HG03521 (cell line): ENCODE measurements around the gene IRF4.

Source experiments
- ATAC-seq: cut with Tn5 transposase; IDR thresholded peaks from one replicate; pipeline ENCODE4 v1.9.1; 2021; ENCODE audit warnings: mild to moderate bottlenecking, moderate library complexity; ENCODE audit not compliant: unreplicated experiment

The IRF4 gene

DNA sequence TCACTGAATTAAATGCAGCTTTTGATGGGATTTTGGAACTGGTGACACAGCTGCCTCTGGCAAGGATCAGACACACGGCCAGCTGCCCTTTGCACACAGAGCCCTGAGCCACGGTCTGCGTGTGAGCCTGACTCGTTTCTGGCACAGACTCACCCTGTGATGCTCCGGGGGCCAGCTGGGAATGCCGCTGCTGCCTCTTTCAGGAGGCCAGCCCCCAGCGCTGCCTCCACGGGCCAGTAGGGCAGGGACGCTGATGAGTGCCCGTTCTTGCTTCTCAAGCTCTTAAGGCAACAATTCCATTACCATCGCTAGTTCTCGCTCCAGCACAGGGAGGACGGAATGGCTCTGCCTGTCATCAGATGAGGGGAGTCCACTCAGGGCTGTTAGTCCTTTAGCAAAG, 61.6 kb downstream of the IRF4 start:
- no peak for ATAC-seq

DNA sequence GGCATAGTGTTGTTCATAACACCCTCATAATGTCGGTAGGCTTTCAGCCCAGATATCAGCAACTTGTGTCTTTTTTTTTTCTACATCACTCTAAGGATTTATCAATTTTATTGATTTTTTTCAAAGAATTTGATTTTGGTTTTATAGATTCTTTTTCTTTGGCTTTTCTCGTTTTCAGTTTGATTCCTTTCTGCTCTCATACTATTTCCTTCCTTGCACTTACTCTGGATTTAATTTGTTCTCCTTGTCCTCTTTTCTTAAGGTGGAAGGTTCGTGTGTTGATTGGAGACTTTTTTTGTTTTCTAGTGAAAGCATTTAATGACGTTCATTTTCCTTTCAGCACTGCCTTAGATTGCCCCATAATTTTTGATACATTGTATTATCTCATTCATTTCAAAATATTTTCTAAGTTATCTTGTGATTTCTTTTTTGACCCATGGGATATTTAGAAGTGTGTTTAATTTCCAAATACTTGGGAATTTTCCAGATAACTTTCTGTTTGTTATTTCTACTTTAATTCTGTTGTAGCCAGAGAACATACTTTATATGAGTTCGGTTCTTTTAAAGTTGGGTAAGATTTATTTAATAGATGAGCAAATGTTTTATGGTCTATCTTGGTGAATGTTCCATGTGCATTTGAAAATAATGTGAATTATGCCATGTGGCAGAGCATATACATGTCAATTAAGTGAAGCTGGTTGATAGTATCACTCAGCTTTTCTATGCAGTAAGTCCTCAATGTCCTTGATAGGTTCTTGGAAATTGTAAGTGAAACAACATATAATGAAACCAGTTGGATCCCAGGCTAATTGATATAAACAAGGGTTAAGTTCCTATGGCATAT, 62.8 kb downstream of the IRF4 start:
- ATAC-seq, result no peak

DNA sequence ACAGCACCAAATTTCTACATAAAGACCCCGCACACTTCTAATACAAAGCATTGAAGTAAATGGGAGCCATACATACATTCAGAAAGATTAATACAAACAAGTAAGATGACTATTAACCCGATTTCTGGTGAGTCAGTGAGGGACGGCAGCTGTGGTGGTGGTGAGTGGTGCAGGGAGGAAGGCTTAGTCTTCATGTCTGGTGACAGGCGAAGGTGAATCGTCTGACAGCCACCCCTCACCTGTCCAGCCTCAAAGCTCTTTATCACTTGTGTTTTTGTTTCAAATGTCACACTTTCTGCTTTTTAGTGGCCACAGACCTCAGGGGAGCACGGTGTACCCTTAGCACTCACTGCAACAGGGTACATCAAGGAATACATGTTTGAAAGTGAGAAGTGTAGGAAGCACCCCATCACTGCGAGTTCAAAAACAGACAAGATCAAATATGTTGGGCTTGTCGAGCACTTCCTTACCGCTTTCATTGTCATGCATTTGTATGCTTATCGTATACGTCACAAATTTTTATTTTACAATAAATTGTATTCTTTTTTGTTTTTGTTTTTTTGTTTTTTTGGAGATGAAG, 63.5 kb downstream of the IRF4 start:
- ATAC-seq, result no peak

DNA sequence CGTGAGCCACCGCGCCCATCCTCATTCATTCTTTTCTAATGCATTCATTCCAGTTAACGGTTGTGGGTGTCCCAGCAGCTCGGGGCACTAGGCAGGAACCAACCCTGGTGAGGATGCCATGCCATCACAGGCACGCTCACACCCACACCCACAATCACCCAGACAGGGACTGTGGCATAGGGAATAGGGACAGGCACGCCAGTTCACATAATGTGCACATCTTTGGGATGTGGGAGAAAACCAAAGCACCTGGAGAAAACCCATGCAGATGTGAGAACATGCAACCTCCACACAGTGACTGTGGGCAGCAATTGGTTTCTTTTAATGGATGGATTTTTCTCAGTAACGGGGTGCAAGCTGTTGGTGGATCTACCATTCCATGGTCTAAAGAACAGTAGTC, 64.3 kb downstream of the IRF4 start:
- no peak for ATAC-seq

DNA sequence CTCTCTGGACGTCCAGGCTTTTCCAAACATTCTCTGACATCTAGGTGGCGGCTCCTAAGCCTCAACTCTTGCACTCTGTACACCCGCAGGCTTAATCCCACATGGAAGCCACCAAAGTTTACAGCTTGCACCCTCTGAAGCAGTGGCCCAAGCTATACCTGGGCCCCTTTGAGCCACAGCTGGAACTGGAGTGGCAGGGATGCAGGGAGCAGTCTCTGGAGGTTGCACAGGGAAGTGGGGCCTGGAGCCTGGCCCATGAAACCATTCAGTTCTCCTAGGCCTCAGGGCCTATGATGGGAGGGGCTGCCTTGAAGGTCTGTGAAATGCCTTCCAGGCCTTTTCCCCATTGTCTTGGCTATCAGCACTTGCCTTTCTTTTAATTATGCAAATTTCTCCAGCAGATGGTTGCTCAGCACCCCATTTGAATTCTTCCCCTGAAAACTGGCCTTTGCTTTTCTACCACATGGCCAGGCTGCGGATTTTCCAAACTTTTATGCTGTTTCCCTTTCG, 64.9 kb downstream of the IRF4 start:
- ATAC-seq, result no peak

DNA sequence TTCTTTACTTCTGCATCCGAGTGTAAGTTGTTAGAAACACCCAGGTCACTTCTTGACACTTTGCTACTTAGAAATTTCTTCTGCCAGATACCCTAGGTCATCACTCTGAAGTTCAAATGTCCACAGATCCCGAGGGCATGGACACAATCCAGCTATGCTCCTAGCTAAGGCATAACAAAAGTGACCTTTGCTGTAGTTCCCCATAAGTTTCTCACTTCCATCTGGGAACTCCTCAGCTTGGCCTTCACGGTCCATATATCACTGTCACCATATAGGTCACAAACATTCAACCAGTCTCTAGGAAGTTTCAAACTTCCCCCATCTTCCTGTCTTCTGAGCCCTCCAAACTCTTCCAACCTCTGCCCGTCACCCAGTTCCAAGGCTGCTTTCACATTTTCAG, 65.3 kb downstream of the IRF4 start:
- no peak for ATAC-seq
